Activated CD4-positive, alpha-beta T cell treated with anti-CD3 and anti-CD28 coated beads, Interleukin-2, amount 50 U/mL, for 4 hours (primary cell): ENCODE data around the gene ITIH2.
A peak's percentile ranks its signal among the peaks of the same experiment; 100 is the strongest.
"Not testable (repeated sequence)": the region's sequence is repeated elsewhere in the genome, so short reads cannot be mapped to it uniquely, and the experiment has no call there.

ENCODE experiments used
- DNase-seq, 2 experiments: peaks; one replicate each; pipeline ENCODE4 v3.0.0-alpha.2; 2020

Gene ITIH2

GRCh38 chr10:7750222-7750621 lies 47.1 kb downstream of the ITIH2 start:
- DNase-seq: no peak

GRCh38 chr10:7752251-7752650 lies 49.1 kb downstream of the ITIH2 start:
- DNase-seq: no peak

- no peak for DNase-seq
Measured at GRCh38 chr10:7755103-7755502, 52.0 kb downstream of the ITIH2 start.

- DNase-seq: peak in 1 of 2 experiments; percentile 1
Measured at GRCh38 chr10:7756360-7756992, 53.4 kb downstream of the ITIH2 start.

- DNase-seq: no peak
Measured at GRCh38 chr10:7763929-7764328, 60.8 kb downstream of the ITIH2 start.

- no peak for DNase-seq
Measured at GRCh38 chr10:7766241-7766640, 63.1 kb downstream of the ITIH2 start.

- DNase-seq: no peak
Measured at GRCh38 chr10:7767209-7767608, 64.1 kb downstream of the ITIH2 start.

- DNase-seq: no peak
Measured at GRCh38 chr10:7768417-7768816, 65.3 kb downstream of the ITIH2 start.

- DNase-seq: no peak
Measured at GRCh38 chr10:7773845-7774801, 71.0 kb downstream of the ITIH2 start.

GRCh38 chr10:7776777-7777176 lies 73.7 kb downstream of the ITIH2 start:
- DNase-seq: no peak

- not testable (repeated sequence) for DNase-seq
Measured at GRCh38 chr10:7782194-7782593, 79.1 kb downstream of the ITIH2 start.

- no peak for DNase-seq
Measured at GRCh38 chr10:7786430-7786829, 83.3 kb downstream of the ITIH2 start.

- no peak for DNase-seq
Measured at GRCh38 chr10:7787150-7787856, 84.2 kb downstream of the ITIH2 start.

- peak; percentile 96 for DNase-seq
Measured at GRCh38 chr10:7787857-7788638, 84.9 kb downstream of the ITIH2 start, which contains the start of the genes ATP5F1C and KIN. ATP5F1C (plus strand) TSS chr10:7788177; CDS start chr10:7788208, 31 bp downstream. KIN (minus strand) TSS chr10:7787993; CDS start chr10:7787933, 60 bp downstream.

- no peak for DNase-seq
Measured at GRCh38 chr10:7788639-7789286, 85.6 kb downstream of the ITIH2 start.

GRCh38 chr10:7789390-7789789 lies 86.3 kb downstream of the ITIH2 start:
- no peak for DNase-seq

GRCh38 chr10:7792541-7792940 lies 89.4 kb downstream of the ITIH2 start:
- no peak for DNase-seq

- no peak for DNase-seq
Measured at GRCh38 chr10:7794251-7795026, 91.3 kb downstream of the ITIH2 start.

GRCh38 chr10:7795605-7796004 lies 92.5 kb downstream of the ITIH2 start:
- no peak for DNase-seq

- no peak for DNase-seq
Measured at GRCh38 chr10:7797582-7797981, 94.5 kb downstream of the ITIH2 start.
